VCaP (cell line): ENCODE data around the gene PPM1F.

Experiments
- H3K27ac ChIP-seq: fragments of 450-650 bp; 2 replicates; pipeline ENCODE4 v1.5.1; 2017
- CTCF ChIP-seq: fragments of 450-650 bp; conservative IDR thresholded peaks from 2 replicates; pipeline ENCODE4 v1.5.1; 2017; ENCODE audit warnings: mild to moderate bottlenecking, moderate library complexity

The PPM1F gene

DNA sequence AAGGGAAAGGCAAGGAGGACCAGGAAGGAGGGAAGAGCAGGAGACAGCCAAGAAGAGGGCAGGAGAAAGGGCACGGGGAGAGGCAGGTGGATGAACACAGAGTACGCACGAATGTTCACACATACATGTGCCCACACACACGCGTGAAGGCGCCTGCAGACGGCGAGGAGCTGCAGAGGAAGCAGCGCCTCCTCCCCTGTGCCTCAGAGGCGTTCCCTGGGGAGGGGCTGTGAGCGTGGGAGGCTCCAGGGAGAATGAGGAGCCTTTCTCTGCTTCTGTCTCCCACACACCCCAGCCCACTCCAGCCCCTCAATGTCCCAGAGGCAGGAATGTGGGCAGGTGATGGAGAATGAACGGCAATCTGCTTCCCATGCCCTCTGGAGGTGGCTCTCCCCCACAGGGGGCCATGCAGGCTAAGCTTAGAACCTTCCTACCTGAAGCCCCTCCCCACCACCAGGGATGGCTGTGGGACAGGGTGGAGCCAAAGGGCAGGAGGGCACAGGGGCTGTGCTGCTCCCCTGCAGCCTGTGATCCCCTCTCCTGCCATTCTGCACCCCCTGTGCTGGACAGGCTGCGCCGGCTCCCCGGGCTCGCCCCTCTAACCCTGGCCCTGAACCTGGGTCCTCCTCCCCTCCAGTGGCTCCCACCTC lies 25.3 kb downstream of the PPM1F start:
- TF ChIP-seq CTCF: no peak
- H3K27ac ChIP-seq: no peak overlapping the region

- no peak for TF ChIP-seq CTCF
- H3K27ac ChIP-seq: no peak overlapping the region
These were observed 25.9 kb downstream of the PPM1F start for GRCh38 chr22:21926728-21927127.

DNA sequence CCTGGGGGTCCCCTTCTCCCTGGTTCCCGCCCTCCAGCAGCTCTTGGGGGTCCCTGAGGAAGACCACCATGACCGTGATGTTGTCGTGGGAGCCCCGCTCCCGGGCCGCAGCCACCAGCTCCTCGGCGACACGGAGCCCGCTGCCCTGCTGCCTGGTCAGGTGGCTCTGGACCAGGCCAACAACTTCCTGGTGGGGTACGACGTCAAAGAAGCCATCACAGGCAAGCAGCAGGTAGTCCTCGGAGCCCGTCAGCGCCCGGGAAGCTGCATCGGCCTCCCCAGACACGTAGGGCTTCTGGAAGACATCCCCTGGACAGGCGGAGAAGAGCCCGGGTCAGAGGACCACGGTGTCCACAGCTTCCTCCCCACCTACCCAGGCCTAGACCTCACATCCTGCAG lies 29.5 kb downstream of the PPM1F start:
- no peak overlapping the region for H3K27ac ChIP-seq
- TF ChIP-seq CTCF: no peak

DNA sequence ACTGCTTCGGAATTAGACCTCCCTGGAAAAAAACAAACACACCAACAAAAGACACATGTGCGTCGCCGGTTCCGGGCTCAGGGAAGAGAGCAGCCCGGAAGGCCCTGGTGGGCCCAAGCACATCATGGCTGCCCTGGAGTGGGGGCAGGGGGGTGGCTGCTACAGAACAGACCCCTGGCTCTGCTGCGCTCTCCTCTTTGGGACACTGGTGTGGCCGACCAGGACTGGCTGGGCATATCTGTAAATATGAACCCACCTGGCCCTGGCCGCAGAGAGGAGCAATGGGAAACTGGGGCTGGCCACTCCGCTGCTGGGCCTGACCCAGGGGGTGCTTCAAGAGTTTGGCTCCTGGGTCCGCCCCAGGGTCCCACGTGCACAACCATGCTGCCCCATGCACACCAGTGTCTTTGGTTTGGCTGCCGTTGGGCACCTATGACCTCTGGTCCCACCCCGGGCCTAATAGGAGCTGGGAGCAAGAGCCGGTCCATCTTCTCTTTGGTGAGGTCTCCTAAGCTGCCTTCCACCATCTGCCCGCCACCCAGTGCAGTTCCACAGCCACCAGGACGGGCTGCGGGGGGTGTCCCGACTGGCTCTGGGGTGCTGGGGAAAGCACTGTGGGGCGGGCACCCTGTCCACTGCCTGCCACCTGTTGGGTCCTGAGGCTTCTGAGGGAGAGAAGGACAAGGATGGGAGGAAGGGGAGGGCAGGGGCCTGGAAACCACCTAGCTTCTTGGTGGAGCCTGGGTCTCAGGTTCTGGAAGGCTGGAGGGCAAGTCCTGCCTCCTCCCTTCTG lies 30.1 kb downstream of the PPM1F start:
- no peak overlapping the region for H3K27ac ChIP-seq
- TF ChIP-seq CTCF: no peak

- no peak for TF ChIP-seq CTCF
- no peak overlapping the region for H3K27ac ChIP-seq
These were observed 30.9 kb downstream of the PPM1F start for GRCh38 chr22:21921729-21922128.

- TF ChIP-seq CTCF: no peak
- H3K27ac ChIP-seq: no peak overlapping the region
These were observed 31.4 kb downstream of the PPM1F start for GRCh38 chr22:21921184-21921721.

- no peak overlapping the region for H3K27ac ChIP-seq
- no peak for TF ChIP-seq CTCF
These were observed 32.1 kb downstream of the PPM1F start for GRCh38 chr22:21920341-21921183.
